Upper lobe of left lung (tissue), 6 donors: ENCODE results near the gene ERGIC2. TPM values are rescaled to one million over a fixed set of nuclear protein-coding genes. Genes with fewer than 3 reads are reported as not detected.

Experiments
- ATAC-seq, 2 donors: fragments of 200-7000 bp; cut with Tn5 transposase; one replicate each; pipeline ENCODE4 v1.9.1; 2022; ENCODE audit warnings: mild to moderate bottlenecking in 2 of 2, moderate library complexity in 2 of 2; ENCODE audit not compliant: low FRiP score in 2 of 2
- DNase-seq, 2 donors: peaks; one replicate each; pipeline ENCODE4 v3.0.0-alpha.2; 2019 to 2020
- H3K27ac ChIP-seq, 4 donors: fragments of 200-600 bp; sonication (generic); one replicate each; pipeline ENCODE4 v1.5.1; 2016 to 2019
- H3K27me3 ChIP-seq, 4 donors: fragments of 200-600 bp; sonication (generic); one replicate each; pipeline ENCODE4 v1.5.1; 2017 to 2019
- H3K36me3 ChIP-seq, 4 donors: fragments of 200-600 bp; sonication (generic); one replicate each; pipeline ENCODE4 v1.5.1; 2016 to 2019
- H3K4me1 ChIP-seq, 4 donors: fragments of 200-600 bp; sonication (generic); one replicate each; pipeline ENCODE4 v1.5.1; 2018 to 2019
- H3K4me3 ChIP-seq, 4 donors: fragments of 200-600 bp; sonication (generic); one replicate each; pipeline ENCODE4 v1.5.1; 2017 to 2019; ENCODE audit warnings: mild to moderate bottlenecking in 2 of 4, moderate library complexity in 1 of 4
- H3K9me3 ChIP-seq, 4 donors: fragments of 200-600 bp; sonication (generic); one replicate each; pipeline ENCODE4 v1.5.1; 2018 to 2019
- CTCF ChIP-seq, 6 experiments: fragments of 450-650 bp in 4 of 6; fragments of 200-600 bp in 2 of 6; sonication (generic) in 2 of 6; IDR thresholded peaks; one replicate each; pipeline ENCODE4 v1.5.1; 2016 to 2019; ENCODE audit warnings: antibody characterized with exemption in 6 of 6
- EP300 ChIP-seq, 4 donors: sonication (generic); formaldehyde crosslinking; IDR thresholded peaks; one replicate each; pipeline ENCODE4 v1.5.1; 2017; ENCODE audit warnings: antibody characterized with exemption in 4 of 4, control low read depth in 2 of 4
- POLR2A ChIP-seq, 4 donors: fragments of 450-650 bp; IDR thresholded peaks; one replicate each; pipeline ENCODE4 v1.5.1; 2016 to 2017; ENCODE audit warnings: antibody characterized with exemption in 4 of 4, mild to moderate bottlenecking in 2 of 4
- POLR2AphosphoS5 ChIP-seq, 2 donors: sonication (generic); formaldehyde crosslinking; IDR thresholded peaks; one replicate each; pipeline ENCODE4 v1.5.1; 2017; ENCODE audit warnings: antibody characterized with exemption in 2 of 2
- WGBS, 2 donors: methylation state at CpG; one replicate each; pipeline ENCODE4 v1.1.5; 2017 to 2018; 5-methylcytosine and 5-hydroxymethylcytosine counted together
- total RNA-seq, 6 donors: library from RNA; depleted of rRNA in 4 of 6; stranded (reverse); fragments of >200 nt in 4 of 6; gene quantifications; one replicate each; pipeline versions ENCODE4 v1.1.0 to v1.2.1, GENCODE V29; 2016 to 2021
- donor health status: DM: no; HTN: no; CAD: no; lungs with moderate emphysema.
- donor health status: DM: no; HTN: yes; CAD: no; lungs with severe emphysema.

ERGIC2 gene
- total RNA-seq, 6 donors from 2014 or later: 9.4 to 64.7 (median 41.3) TPM

DNA sequence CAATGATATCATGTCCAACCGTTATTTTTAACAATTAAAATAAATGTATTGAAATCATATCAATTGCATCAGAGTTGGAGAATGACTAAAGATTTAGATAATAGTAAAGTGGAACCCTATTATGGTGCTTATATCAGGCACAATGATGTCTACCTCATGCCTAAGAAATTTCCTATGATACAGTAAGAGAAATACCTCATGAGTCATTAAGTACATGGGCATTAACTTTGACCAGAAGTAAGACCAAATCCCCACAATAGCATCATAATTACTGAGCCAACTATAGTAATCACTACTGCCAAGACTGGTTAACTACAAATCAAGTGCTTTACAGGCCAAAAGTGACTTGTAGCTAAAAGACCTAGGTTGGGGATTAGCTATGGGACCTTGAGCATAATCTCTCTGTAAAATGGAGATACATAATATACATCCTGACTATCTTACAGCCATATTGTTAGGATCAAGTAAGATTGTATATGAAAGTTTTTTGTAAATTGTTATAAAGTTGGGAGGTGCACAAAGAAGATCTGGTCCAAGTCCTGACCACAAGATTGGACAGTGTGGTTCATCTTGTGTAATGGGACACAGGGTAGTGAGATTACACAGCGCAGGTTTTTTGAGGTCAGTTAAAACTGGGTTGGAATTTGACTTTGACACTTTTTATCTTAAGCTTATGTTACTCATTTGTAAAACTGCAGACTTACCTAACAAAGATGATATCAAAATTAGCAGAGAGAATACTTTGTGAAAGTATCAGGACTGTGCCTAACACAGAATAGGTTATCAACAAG lies 60.5 kb downstream of the ERGIC2 start:
- WGBS, 2 donors: 91 to 97% methylated on average over 2 of the region's 2 CpGs
- H3K9me3 ChIP-seq: no peaks in the 10 kb centered on the region
- ATAC-seq (peak in 1 of 2 donors; percentile 36), DNase-seq (no peak)
- no peak overlapping the region for H3K4me3 ChIP-seq
- peaks cover 0 to 19% (median 7%) of the 10 kb centered on the region in 4 donors for H3K36me3 ChIP-seq
- no peaks in the 10 kb centered on the region for H3K4me1 ChIP-seq
- no peak overlapping the region for H3K27ac ChIP-seq
- no peaks in the 10 kb centered on the region for H3K27me3 ChIP-seq
- TF ChIP-seq CTCF (IDR thresholded peaks at IDR 0.05) (no peak), EP300 (IDR thresholded peaks at IDR 0.05) (no peak), POLR2A (IDR thresholded peaks at IDR 0.05) (no peak), POLR2AphosphoS5 (IDR thresholded peaks at IDR 0.05) (no peak)

DNA sequence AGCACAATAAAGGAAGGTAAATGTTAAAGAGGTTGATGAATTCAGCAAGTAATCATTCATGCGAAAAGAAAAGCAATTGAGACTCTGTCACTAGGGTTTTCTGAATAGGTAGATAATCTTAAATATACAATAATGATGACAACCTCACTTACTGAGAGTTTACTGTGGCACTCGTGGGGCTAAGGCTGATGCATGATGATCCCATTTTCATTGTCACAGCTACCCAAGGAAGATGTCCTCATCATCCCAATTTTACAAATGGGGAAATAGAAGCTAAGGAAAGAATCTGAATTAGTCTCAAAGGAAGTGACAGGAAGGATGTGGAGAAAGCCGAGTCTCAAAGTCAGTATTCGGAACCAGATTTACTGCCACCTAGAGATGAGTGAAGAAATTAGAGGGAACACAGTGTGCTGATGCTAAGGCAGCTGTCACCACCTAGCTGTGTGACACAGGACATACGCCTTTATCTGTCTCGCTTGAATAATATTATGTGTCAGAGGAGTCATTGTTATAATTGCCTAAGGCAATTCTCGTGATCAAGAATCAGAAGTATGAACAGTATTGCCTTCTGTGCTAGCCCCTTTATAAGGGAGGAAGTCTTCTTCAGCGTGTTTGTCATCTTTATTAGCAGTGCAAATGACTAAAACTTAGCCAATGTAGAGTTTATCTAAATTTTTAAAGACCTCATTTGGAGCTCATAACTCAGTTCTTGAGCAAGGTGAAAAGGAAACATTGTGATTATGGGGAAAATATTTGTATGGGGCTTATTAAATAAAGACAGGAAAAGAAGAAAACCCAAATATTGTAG lies 63.2 kb downstream of the ERGIC2 start:
- no peak overlapping the region for H3K4me3 ChIP-seq
- no peaks in the 10 kb centered on the region for H3K4me1 ChIP-seq
- no peaks in the 10 kb centered on the region for H3K9me3 ChIP-seq
- H3K36me3 ChIP-seq: peaks cover 0 to 12% (median 2%) of the 10 kb centered on the region in 4 donors
- H3K27me3 ChIP-seq: no peaks in the 10 kb centered on the region
- 30 to 35% methylated on average over 8 of the region's 8 CpGs for WGBS, 2 donors
- TF ChIP-seq CTCF (IDR thresholded peaks at IDR 0.05): peak; percentile 49 to 87 (median 80)
- TF ChIP-seq POLR2A (IDR thresholded peaks at IDR 0.05): no peak
- DNase-seq (peak in 1 of 2 donors; percentile 35), ATAC-seq (peak; percentile 82 to 89)
- H3K27ac ChIP-seq: no peak overlapping the region

DNA sequence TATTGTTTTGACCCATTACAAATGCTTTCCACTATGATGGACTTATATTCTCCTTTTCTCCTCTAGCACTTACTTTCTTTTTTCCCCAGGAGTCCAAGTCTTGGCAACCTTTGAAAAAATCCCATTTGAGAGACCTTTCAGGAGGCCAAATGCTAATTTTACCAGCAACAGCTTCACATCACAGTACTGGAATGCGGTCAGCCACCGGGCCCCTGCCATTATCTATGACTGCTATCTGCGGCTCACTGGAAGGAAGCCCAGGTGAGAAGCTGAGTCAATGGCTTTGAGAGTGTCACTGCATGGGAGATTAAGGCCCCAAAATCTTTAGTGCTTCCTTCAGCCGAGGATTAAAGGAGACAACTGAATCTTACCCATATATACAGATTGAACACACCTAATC lies 64.2 kb downstream of the ERGIC2 start:
- no peaks in the 10 kb centered on the region for H3K27me3 ChIP-seq
- DNase-seq (no peak), ATAC-seq (no peak)
- H3K4me1 ChIP-seq: no peaks in the 10 kb centered on the region
- H3K4me3 ChIP-seq: no peak overlapping the region
- WGBS, 2 donors: 61 to 73% methylated on average over 4 of the region's 4 CpGs
- H3K9me3 ChIP-seq: no peaks in the 10 kb centered on the region
- no peak overlapping the region for H3K27ac ChIP-seq
- peaks cover 0 to 9% (median 0%) of the 10 kb centered on the region in 4 donors for H3K36me3 ChIP-seq
- no peak for TF ChIP-seq CTCF (IDR thresholded peaks at IDR 0.05)
- TF ChIP-seq POLR2AphosphoS5 (IDR thresholded peaks at IDR 0.05): no peak
- no peak for TF ChIP-seq EP300 (IDR thresholded peaks at IDR 0.05)
- no peak for TF ChIP-seq POLR2A (IDR thresholded peaks at IDR 0.05)

GRCh38 chr12:29314416-29314815 lies 66.6 kb downstream of the ERGIC2 start:
- 41 to 49% methylated on average over 2 of the region's 2 CpGs for WGBS, 2 donors
- H3K36me3 ChIP-seq: peaks cover 0 to 9% (median 0%) of the 10 kb centered on the region in 4 donors
- no peaks in the 10 kb centered on the region for H3K9me3 ChIP-seq
- no peaks in the 10 kb centered on the region for H3K27me3 ChIP-seq
- TF ChIP-seq CTCF (IDR thresholded peaks at IDR 0.05) (no peak), POLR2AphosphoS5 (IDR thresholded peaks at IDR 0.05) (no peak), EP300 (IDR thresholded peaks at IDR 0.05) (no peak), POLR2A (IDR thresholded peaks at IDR 0.05) (no peak)
- DNase-seq (no peak), ATAC-seq (no peak)
- H3K27ac ChIP-seq: no peak overlapping the region
- no peaks in the 10 kb centered on the region for H3K4me1 ChIP-seq
- H3K4me3 ChIP-seq: no peak overlapping the region
